Measurements from ENCODE around the gene ACSM6. TPM values are rescaled to one million over a fixed set of nuclear protein-coding genes. Genes with fewer than 3 reads are reported as not detected.

The ACSM6 gene
- total RNA-seq (2022) (not detected in 2 replicates), Bru-seq, nascent RNA (percentile 3 among the genes with signal in this experiment), BruChase-seq, experiment 1, labeled RNA remaining after a 6-hour chase (percentile 9 among the genes with signal in this experiment), BruChase-seq, experiment 2, labeled RNA remaining after a 2-hour chase (percentile 11 among the genes with signal in this experiment)
- long read RNA-seq, partial matches to known transcripts: 0 of 1 reads
- long read RNA-seq, other reads (novel, unspliced or antisense): 1 of 1 reads

GRCh38 chr10:95193944-95194343, at the start of gene ACSM6:
ACSM6 (plus strand) TSS chr10:95194238; CDS start chr10:95194486, 248 bp downstream.
- no TSS peak for BruUV-seq (replicated peaks)
- H3K36me3 Mint-ChIP-seq (ENCODE audit: insufficient read depth, unreplicated experiment): no peaks in the 10 kb centered on the region
- no peaks in the 10 kb centered on the region for H3K27me3 Mint-ChIP-seq (ENCODE audit: unreplicated experiment)
- intact Hi-C loops (cut with micrococcal nuclease; ENCODE audit: unreplicated experiment): no loop called here
- no peaks in the 10 kb centered on the region for H3K4me1 Mint-ChIP-seq (ENCODE audit: low read depth, unreplicated experiment)
- no peak within 1 kb of the TSS for H3K4me3 Mint-ChIP-seq (ENCODE audit: low read depth, unreplicated experiment)
- no peaks in the 10 kb centered on the region for H3K9me3 Mint-ChIP-seq (ENCODE audit: low read depth, unreplicated experiment)
- DNase-seq: no peak
- CTCF ChIA-PET: no interaction called here
- TF ChIP-seq, protein P1, sequence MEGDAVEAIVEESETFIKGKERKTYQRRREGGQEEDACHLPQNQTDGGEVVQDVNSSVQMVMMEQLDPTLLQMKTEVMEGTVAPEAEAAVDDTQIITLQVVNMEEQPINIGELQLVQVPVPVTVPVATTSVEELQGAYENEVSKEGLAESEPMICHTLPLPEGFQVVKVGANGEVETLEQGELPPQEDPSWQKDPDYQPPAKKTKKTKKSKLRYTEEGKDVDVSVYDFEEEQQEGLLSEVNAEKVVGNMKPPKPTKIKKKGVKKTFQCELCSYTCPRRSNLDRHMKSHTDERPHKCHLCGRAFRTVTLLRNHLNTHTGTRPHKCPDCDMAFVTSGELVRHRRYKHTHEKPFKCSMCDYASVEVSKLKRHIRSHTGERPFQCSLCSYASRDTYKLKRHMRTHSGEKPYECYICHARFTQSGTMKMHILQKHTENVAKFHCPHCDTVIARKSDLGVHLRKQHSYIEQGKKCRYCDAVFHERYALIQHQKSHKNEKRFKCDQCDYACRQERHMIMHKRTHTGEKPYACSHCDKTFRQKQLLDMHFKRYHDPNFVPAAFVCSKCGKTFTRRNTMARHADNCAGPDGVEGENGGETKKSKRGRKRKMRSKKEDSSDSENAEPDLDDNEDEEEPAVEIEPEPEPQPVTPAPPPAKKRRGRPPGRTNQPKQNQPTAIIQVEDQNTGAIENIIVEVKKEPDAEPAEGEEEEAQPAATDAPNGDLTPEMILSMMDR (IDR thresholded peaks at IDR 0.05; ENCODE audit: unreplicated experiment): no peak
- no peak within 1 kb of the TSS for H3K27ac Mint-ChIP-seq (ENCODE audit: unreplicated experiment)

- Mint-ChIP-seq H3K4me3 (ENCODE audit: low read depth, unreplicated experiment) (no peak overlapping the region), H3K4me1 (ENCODE audit: low read depth, unreplicated experiment) (no peaks in the 10 kb centered on the region), H3K27ac (ENCODE audit: unreplicated experiment) (no peak overlapping the region), H3K36me3 (ENCODE audit: insufficient read depth, unreplicated experiment) (no peaks in the 10 kb centered on the region), H3K27me3 (ENCODE audit: unreplicated experiment) (no peaks in the 10 kb centered on the region), H3K9me3 (ENCODE audit: low read depth, unreplicated experiment) (no peaks in the 10 kb centered on the region)
- TF ChIP-seq, protein P1 (IDR thresholded peaks at IDR 0.05; ENCODE audit: unreplicated experiment): no peak
- no TSS peak for BruUV-seq (replicated peaks)
- no peak for DNase-seq
- CTCF ChIA-PET: no interaction called here
- intact Hi-C loops (cut with micrococcal nuclease; ENCODE audit: unreplicated experiment): no loop called here
Measured at GRCh38 chr10:95168694-95169093, 25.3 kb upstream of the ACSM6 start.

DNA sequence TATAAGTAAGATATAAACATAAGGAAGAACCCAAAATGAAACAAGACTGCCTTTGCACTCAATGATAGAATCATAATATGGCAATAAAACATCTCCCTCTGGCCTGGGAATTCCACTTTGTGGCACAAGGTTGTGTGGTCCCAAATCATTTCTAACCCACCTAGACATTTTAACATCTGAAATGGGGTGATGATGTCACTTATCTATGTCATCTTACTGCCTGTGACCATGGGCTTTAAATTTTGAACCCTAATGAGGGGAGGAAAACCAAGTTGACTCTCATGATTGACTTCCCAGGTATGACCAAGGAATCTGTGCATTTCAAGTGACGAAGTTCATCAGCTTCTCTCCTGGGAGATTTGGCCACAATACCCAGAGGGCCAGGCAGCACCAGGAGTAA, 24.5 kb upstream of the ACSM6 start:
- Mint-ChIP-seq H3K9me3 (ENCODE audit: low read depth, unreplicated experiment) (no peaks in the 10 kb centered on the region), H3K4me1 (ENCODE audit: low read depth, unreplicated experiment) (no peaks in the 10 kb centered on the region), H3K4me3 (ENCODE audit: low read depth, unreplicated experiment) (no peak overlapping the region), H3K27ac (ENCODE audit: unreplicated experiment) (no peak overlapping the region), H3K36me3 (ENCODE audit: insufficient read depth, unreplicated experiment) (no peaks in the 10 kb centered on the region), H3K27me3 (ENCODE audit: unreplicated experiment) (no peaks in the 10 kb centered on the region)
- TF ChIP-seq, protein P1 (IDR thresholded peaks at IDR 0.05; ENCODE audit: unreplicated experiment): no peak
- DNase-seq: no peak
- intact Hi-C loops (cut with micrococcal nuclease; ENCODE audit: unreplicated experiment): no loop called here
- CTCF ChIA-PET: no interaction called here
- BruUV-seq (replicated peaks): no TSS peak

- CTCF ChIA-PET: no interaction called here
- no TSS peak for BruUV-seq (replicated peaks)
- Mint-ChIP-seq H3K27me3 (ENCODE audit: unreplicated experiment) (no peaks in the 10 kb centered on the region), H3K27ac (ENCODE audit: unreplicated experiment) (no peak overlapping the region), H3K36me3 (ENCODE audit: insufficient read depth, unreplicated experiment) (no peaks in the 10 kb centered on the region), H3K4me1 (ENCODE audit: low read depth, unreplicated experiment) (no peaks in the 10 kb centered on the region), H3K9me3 (ENCODE audit: low read depth, unreplicated experiment) (no peaks in the 10 kb centered on the region), H3K4me3 (ENCODE audit: low read depth, unreplicated experiment) (no peak overlapping the region)
- intact Hi-C loops (cut with micrococcal nuclease; ENCODE audit: unreplicated experiment): no loop called here
- no peak for DNase-seq
- TF ChIP-seq, protein P1 (IDR thresholded peaks at IDR 0.05; ENCODE audit: unreplicated experiment): no peak
Measured at GRCh38 chr10:95170790-95171189, 23.2 kb upstream of the ACSM6 start.

Data from Calu3 (cell line).